Neural progenitor cell (in vitro differentiated cells): ENCODE results near the gene DDX21. TPM values are rescaled to one million over a fixed set of nuclear protein-coding genes. Genes with fewer than 3 reads are reported as not detected.
"Not testable (repeated sequence)": the region's sequence is repeated elsewhere in the genome, so short reads cannot be mapped to it uniquely, and the experiment has no call there.

Experiments
- DNase-seq: peaks from one replicate; pipeline ENCODE4 v3.0.0-alpha.2; 2016; ENCODE audit warnings: low spot score
- H2AFZ ChIP-seq: fragments of 200-600 bp; sonication (generic); replicated peaks from 2 replicates; pipeline ENCODE4 v1.6.1; 2016; ENCODE audit warnings: antibody characterized with exemption
- H3F3A ChIP-seq: fragments of 200-600 bp; sonication (generic); 2 replicates; pipeline ENCODE4 v1.6.1; 2016; ENCODE audit warnings: antibody characterized with exemption, low read depth
- H3K27ac ChIP-seq: fragments of 200-600 bp; sonication (generic); 2 replicates; pipeline ENCODE4 v1.5.1; 2016; ENCODE audit warnings: mild to moderate bottlenecking
- H3K27me3 ChIP-seq: fragments of 200-600 bp; sonication (generic); 2 replicates; pipeline ENCODE4 v1.6.1; 2016; ENCODE audit warnings: mild to moderate bottlenecking, moderate library complexity
- H3K36me3 ChIP-seq: fragments of 200-600 bp; sonication (generic); 2 replicates; pipeline ENCODE4 v1.5.1; 2016
- H3K4me1 ChIP-seq: fragments of 200-600 bp; sonication (generic); 2 replicates; pipeline ENCODE4 v1.6.1; 2016; ENCODE audit warnings: mixed run types
- H3K4me2 ChIP-seq: fragments of 200-600 bp; sonication (generic); 2 replicates; pipeline ENCODE4 v1.6.1; 2016
- H3K4me3 ChIP-seq: fragments of 200-600 bp; sonication (generic); 2 replicates; pipeline ENCODE4 v1.5.1; 2016
- H3K79me2 ChIP-seq: fragments of 200-600 bp; sonication (generic); 2 replicates; pipeline ENCODE4 v1.6.1; 2016; ENCODE audit warnings: low read depth
- H3K9ac ChIP-seq: fragments of 200-600 bp; sonication (generic); 2 replicates; pipeline ENCODE4 v1.6.1; 2016
- H3K9me3 ChIP-seq: fragments of 200-600 bp; sonication (generic); 2 replicates; pipeline ENCODE4 v1.5.1; 2016; ENCODE audit warnings: low read depth
- H4K20me1 ChIP-seq: fragments of 200-600 bp; sonication (generic); 2 replicates; pipeline ENCODE4 v1.6.1; 2016; ENCODE audit warnings: low read depth
- H3K27ac Mint-ChIP-seq: 3 replicates; pipeline ENCODE4 v1.8.0; 2021; ENCODE audit warnings: mixed read lengths
- H3K27me3 Mint-ChIP-seq: 2 replicates; pipeline ENCODE4 v1.8.0; 2022; ENCODE audit warnings: low read depth, mild to moderate bottlenecking, inconsistent platforms, moderate library complexity, mixed read lengths; ENCODE audit not compliant: insufficient read depth
- H3K36me3 Mint-ChIP-seq: 3 replicates; pipeline ENCODE4 v1.8.0; 2021; ENCODE audit warnings: mixed read lengths
- H3K4me1 Mint-ChIP-seq: 3 replicates; pipeline ENCODE4 v1.8.0; 2021; ENCODE audit warnings: mixed read lengths
- H3K4me3 Mint-ChIP-seq: 3 replicates; pipeline ENCODE4 v1.8.0; 2021; ENCODE audit warnings: mild to moderate bottlenecking, moderate library complexity, mixed read lengths
- H3K9me3 Mint-ChIP-seq: 3 replicates; pipeline ENCODE4 v1.8.0; 2020; ENCODE audit warnings: mixed read lengths
- CTCF ChIP-seq: fragments of 200-600 bp; sonication (generic); IDR thresholded peaks from 2 replicates; pipeline ENCODE4 v1.5.1; 2017; ENCODE audit warnings: antibody characterized with exemption, mild to moderate bottlenecking
- EZH2 ChIP-seq: fragments of 200-600 bp; sonication (generic); IDR thresholded peaks from 2 replicates; pipeline ENCODE4 v1.6.1; 2017; ENCODE audit warnings: antibody characterized with exemption, mild to moderate bottlenecking, moderate library complexity
- EZH2phosphoT487 ChIP-seq: fragments of 200-600 bp; sonication (generic); IDR thresholded peaks from 2 replicates; pipeline ENCODE4 v1.6.1; 2017; ENCODE audit warnings: antibody characterized with exemption
- total RNA-seq: library from RNA; depleted of rRNA; stranded (reverse); fragments of >200 nt; gene quantifications from 2 replicates; pipeline ENCODE4 v1.2.3, GENCODE V29; 2015; ENCODE audit warnings: low replicate concordance

Gene DDX21
- total RNA-seq, 1 donor from 2014 or later, result 69.9 TPM

- Histone ChIP-seq H3K9ac (no peak overlapping the region), H3K9me3 (no peaks in the 10 kb centered on the region), H3K27ac (no peak overlapping the region), H3K4me1 (no peaks in the 10 kb centered on the region), H3K79me2 (peaks cover 47% of the 10 kb centered on the region), H3F3A (peaks cover 3% of the 10 kb centered on the region), H4K20me1 (peaks cover 18% of the 10 kb centered on the region), H3K4me3 (no peak overlapping the region), H3K36me3 (peaks cover 36% of the 10 kb centered on the region), H3K4me2 (no peak overlapping the region), H2AFZ (no peak overlapping the region), H3K27me3 (no peaks in the 10 kb centered on the region)
- no peaks in the 10 kb centered on the region for H3K9me3 Mint-ChIP-seq
- H3K4me1 Mint-ChIP-seq, result no peaks in the 10 kb centered on the region
- no peak overlapping the region for H3K4me3 Mint-ChIP-seq
- H3K36me3 Mint-ChIP-seq, result peaks cover 23% of the 10 kb centered on the region
- TF ChIP-seq CTCF, result no peak
- no peak for TF ChIP-seq EZH2phosphoT487
- no peak for TF ChIP-seq EZH2
- H3K27me3 Mint-ChIP-seq, result no peaks in the 10 kb centered on the region
- DNase-seq, result no peak
- H3K27ac Mint-ChIP-seq, result no peak overlapping the region
These were observed 7.2 kb downstream of the DDX21 start for GRCh38 chr10:68963151-68963550.

GRCh38 chr10:68973975-68974374, 18.0 kb downstream of the DDX21 start:
- H3K79me2 ChIP-seq, result no peaks in the 10 kb centered on the region
- H3K9me3 ChIP-seq, result no peaks in the 10 kb centered on the region
- H3K4me3 ChIP-seq, result no peak overlapping the region
- no peak overlapping the region for H3K27ac ChIP-seq
- peaks cover 26% of the 10 kb centered on the region for H3K36me3 ChIP-seq
- no peaks in the 10 kb centered on the region for H3K4me1 ChIP-seq
- H3K36me3 Mint-ChIP-seq, result peaks cover 25% of the 10 kb centered on the region
- H2AFZ ChIP-seq, result no peak overlapping the region
- DNase-seq, result no peak
- no peaks in the 10 kb centered on the region for H3K4me1 Mint-ChIP-seq
- H4K20me1 ChIP-seq, result no peaks in the 10 kb centered on the region
- no peak for TF ChIP-seq EZH2phosphoT487
- no peak for TF ChIP-seq CTCF
- no peak for TF ChIP-seq EZH2
- no peaks in the 10 kb centered on the region for H3F3A ChIP-seq
- H3K27ac Mint-ChIP-seq, result no peak overlapping the region
- H3K27me3 Mint-ChIP-seq, result no peaks in the 10 kb centered on the region
- H3K9me3 Mint-ChIP-seq, result no peaks in the 10 kb centered on the region
- H3K4me2 ChIP-seq, result no peak overlapping the region
- no peaks in the 10 kb centered on the region for H3K27me3 ChIP-seq
- H3K4me3 Mint-ChIP-seq, result no peak overlapping the region
- H3K9ac ChIP-seq, result no peak overlapping the region

- not testable (repeated sequence) for H3K79me2 ChIP-seq, H2AFZ ChIP-seq, DNase-seq, H3K9me3 ChIP-seq, H3K4me1 ChIP-seq, H3K4me2 ChIP-seq, H4K20me1 ChIP-seq, H3K27ac Mint-ChIP-seq, H3K9me3 Mint-ChIP-seq, H3K9ac ChIP-seq, H3K4me1 Mint-ChIP-seq, H3K4me3 Mint-ChIP-seq, H3F3A ChIP-seq, H3K27me3 ChIP-seq, H3K27me3 Mint-ChIP-seq, H3K27ac ChIP-seq, H3K4me3 ChIP-seq
- H3K36me3 Mint-ChIP-seq, result peaks cover 23% of the 10 kb centered on the region
- H3K36me3 ChIP-seq, result peaks cover 25% of the 10 kb centered on the region
These were observed 20.0 kb downstream of the DDX21 start for GRCh38 chr10:68975936-68976473.

GRCh38 chr10:68979738-68980137, 23.8 kb downstream of the DDX21 start:
- H3K4me2 ChIP-seq, H3K4me3 ChIP-seq, H3K27me3 Mint-ChIP-seq, H3K27ac ChIP-seq, H3K79me2 ChIP-seq, H2AFZ ChIP-seq, DNase-seq, H3K4me1 ChIP-seq, H3K27me3 ChIP-seq, H3K27ac Mint-ChIP-seq, H4K20me1 ChIP-seq, H3K9ac ChIP-seq, H3K4me3 Mint-ChIP-seq, H3K9me3 ChIP-seq, H3K4me1 Mint-ChIP-seq, H3K9me3 Mint-ChIP-seq: not testable (repeated sequence)
- peaks cover 18% of the 10 kb centered on the region for H3K36me3 Mint-ChIP-seq
- H3F3A ChIP-seq, result peaks cover 16% of the 10 kb centered on the region
- H3K36me3 ChIP-seq, result peaks cover 20% of the 10 kb centered on the region
